Measurements from ENCODE around the gene KRTAP19-3.

KRTAP19-3 gene

DNA sequence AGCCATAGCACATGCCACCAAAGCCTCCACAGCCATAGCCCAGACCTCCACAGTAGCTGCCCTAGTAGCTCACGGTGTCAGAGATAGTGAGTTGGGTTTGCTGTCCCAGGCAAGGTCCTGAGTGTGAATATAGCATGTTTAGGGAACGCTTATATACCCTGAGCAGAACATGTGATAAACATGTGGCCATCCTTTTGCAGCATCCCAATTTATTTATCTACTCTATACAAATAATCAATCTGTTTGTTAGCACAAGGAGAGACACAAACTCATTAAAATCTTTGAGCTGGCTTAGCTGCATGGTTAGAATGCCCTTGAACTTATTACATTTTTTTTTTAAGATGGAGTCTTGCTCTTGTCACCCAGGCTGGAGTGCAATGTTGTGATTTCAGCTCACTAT is 4.5 kb downstream of the KRTAP19-3 start, which contains the start of gene KRTAP19-2:
Gene KRTAP19-2 (minus strand): TSS at position 101 of the 400 bp plus-strand sequence. CDS start 88 bp downstream, at position 13.
- no peak for DNase-seq (ENCODE audit: extremely low read depth, low read depth)
- no peak within 1 kb of the TSS for H3K4me3 ChIP-seq (replicated peaks; ENCODE audit: low read depth, low read length)
- TF ChIP-seq, protein P1, sequence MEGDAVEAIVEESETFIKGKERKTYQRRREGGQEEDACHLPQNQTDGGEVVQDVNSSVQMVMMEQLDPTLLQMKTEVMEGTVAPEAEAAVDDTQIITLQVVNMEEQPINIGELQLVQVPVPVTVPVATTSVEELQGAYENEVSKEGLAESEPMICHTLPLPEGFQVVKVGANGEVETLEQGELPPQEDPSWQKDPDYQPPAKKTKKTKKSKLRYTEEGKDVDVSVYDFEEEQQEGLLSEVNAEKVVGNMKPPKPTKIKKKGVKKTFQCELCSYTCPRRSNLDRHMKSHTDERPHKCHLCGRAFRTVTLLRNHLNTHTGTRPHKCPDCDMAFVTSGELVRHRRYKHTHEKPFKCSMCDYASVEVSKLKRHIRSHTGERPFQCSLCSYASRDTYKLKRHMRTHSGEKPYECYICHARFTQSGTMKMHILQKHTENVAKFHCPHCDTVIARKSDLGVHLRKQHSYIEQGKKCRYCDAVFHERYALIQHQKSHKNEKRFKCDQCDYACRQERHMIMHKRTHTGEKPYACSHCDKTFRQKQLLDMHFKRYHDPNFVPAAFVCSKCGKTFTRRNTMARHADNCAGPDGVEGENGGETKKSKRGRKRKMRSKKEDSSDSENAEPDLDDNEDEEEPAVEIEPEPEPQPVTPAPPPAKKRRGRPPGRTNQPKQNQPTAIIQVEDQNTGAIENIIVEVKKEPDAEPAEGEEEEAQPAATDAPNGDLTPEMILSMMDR (IDR thresholded peaks at IDR 0.05; ENCODE audit: low read depth, low read length, missing control alignments) = no peak

DNA sequence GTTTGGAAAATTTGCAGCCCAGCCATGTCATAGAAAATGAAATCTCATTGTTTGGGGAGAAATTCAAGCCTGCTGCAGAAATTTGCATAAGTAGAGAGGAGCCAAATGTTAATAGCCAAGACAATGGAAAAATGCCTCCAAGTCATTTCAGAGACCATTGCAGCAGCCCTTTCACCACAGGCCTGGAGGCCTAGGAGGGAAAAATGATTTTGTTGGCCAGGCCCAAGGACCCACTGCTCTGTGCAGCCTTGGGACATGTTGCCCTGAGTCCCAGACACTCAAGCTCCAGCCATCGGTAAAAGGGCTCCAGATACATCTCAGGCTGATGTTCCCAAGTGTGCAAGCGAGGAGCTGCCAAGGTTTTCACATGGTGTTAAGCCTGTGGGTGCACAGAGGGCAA is 5.6 kb downstream of the KRTAP19-3 start:
- TF ChIP-seq, protein P1 (IDR thresholded peaks at IDR 0.05; ENCODE audit: low read depth, low read length, missing control alignments) = no peak
- no peak overlapping the region for H3K4me3 ChIP-seq (replicated peaks; ENCODE audit: low read depth, low read length)
- DNase-seq (ENCODE audit: extremely low read depth, low read depth) = no peak

DNA sequence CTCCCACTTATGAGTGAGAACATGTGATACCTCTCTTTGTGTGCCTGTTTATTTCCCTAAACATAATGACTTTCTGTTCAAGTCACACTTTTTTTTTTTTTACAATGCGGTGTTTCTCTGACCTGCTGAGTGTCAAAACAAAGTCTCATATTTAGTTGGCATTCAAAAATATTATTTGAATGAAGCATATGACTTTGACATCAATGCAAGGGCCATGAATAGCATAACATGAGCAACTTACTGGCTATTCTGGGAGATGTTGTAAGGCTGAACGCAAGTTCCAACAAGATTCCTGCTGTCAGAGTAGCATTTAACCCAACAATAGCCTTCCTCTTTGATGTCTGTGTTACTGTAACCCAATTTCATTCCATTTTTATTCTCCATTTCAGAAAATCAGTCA is 9.7 kb downstream of the KRTAP19-3 start:
- DNase-seq (ENCODE audit: extremely low read depth, low read depth) = no peak
- TF ChIP-seq, protein P1 (IDR thresholded peaks at IDR 0.05; ENCODE audit: low read depth, low read length, missing control alignments) = no peak
- H3K4me3 ChIP-seq (replicated peaks; ENCODE audit: low read depth, low read length) = no peak overlapping the region

DNA sequence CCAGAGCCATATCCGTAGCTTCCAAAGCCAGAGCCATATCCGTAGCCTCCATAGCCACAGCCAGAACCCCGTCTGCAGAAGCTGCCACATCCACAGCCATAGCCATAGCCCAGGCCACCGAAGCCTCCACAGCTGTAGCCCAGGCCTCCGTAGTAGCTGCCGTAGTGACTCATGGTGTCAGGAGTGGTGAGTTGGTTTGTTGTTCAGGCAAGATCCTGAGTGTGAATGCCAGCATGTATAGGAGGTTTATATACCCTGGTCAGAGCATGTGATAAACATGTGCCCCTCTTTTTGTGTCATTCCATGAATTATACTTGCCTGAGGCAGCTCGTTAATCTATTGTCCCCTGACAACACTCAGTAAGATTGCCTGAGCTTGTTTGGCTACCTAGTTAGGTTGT is 11.7 kb downstream of the KRTAP19-3 start, which contains the start of gene KRTAP19-1:
Gene KRTAP19-1 (minus strand): TSS at position 223 of the 400 bp plus-strand sequence. CDS start 50 bp downstream, at position 173.
- no peak within 1 kb of the TSS for H3K4me3 ChIP-seq (replicated peaks; ENCODE audit: low read depth, low read length)
- no peak for DNase-seq (ENCODE audit: extremely low read depth, low read depth)
- TF ChIP-seq, protein P1 (IDR thresholded peaks at IDR 0.05; ENCODE audit: low read depth, low read length, missing control alignments) = no peak

DNA sequence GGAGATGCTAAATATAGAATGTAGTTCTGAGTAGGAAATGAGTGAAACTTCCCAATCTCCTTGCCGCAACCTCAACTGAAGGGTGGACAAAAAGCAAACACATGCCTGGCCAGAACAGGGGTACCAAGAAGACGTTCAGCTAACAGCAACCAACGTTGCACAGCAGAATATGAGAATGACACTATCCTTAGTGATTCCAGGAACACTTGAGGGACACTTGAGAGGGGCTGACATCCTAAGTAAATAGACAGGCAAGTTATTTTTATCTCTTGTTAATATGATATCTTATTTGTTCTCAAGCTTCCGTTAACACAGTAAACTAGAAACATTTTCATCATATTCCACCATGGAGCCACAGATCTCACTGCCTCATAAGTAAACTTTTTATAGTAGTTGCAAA is 12.6 kb downstream of the KRTAP19-3 start:
- TF ChIP-seq, protein P1 (IDR thresholded peaks at IDR 0.05; ENCODE audit: low read depth, low read length, missing control alignments) = no peak
- no peak overlapping the region for H3K4me3 ChIP-seq (replicated peaks; ENCODE audit: low read depth, low read length)
- no peak for DNase-seq (ENCODE audit: extremely low read depth, low read depth)

DNA sequence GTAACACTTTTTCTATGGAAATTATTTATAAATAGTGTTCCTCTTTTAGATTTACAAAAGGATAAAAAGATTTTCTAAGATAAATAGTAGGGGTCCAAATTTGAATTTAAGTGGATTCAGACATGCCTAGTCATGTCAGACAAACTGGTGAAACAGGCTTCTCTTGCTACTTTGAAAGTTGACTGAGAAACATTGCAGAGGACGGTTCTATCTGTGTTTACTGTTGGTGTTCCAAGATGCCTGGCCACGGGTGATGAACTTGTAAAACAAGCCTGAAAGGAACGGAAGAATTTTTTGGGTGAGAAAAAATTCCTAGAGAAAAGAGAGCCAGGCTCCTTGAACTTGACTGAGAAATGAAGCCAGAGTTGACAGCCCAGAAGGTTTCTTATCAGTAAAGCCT is 13.8 kb downstream of the KRTAP19-3 start:
- no peak for DNase-seq (ENCODE audit: extremely low read depth, low read depth)
- TF ChIP-seq, protein P1 (IDR thresholded peaks at IDR 0.05; ENCODE audit: low read depth, low read length, missing control alignments) = no peak
- no peak overlapping the region for H3K4me3 ChIP-seq (replicated peaks; ENCODE audit: low read depth, low read length)
